Measurements from ENCODE around the gene RERG.

GRCh38 chr12:15158083-15158482 is 63.1 kb downstream of the RERG start:
- TF ChIP-seq YY1 (IDR thresholded peaks at IDR 0.05; ENCODE audit: low read depth) (no peak), RAD21 (IDR thresholded peaks at IDR 0.05; ENCODE audit: low read depth) (no peak), FOXM1 (IDR thresholded peaks at IDR 0.05; ENCODE audit: borderline replicate concordance, low read depth) (no peak), EP300 (IDR thresholded peaks at IDR 0.05; ENCODE audit: borderline replicate concordance) (no peak), NFIC (IDR thresholded peaks at IDR 0.05) (no peak)
